Gastrocnemius medialis (tissue), 4 donors: ENCODE data around the gene RHEX. TPM values are rescaled to one million over a fixed set of nuclear protein-coding genes. Genes with fewer than 3 reads are reported as not detected.

Experiments used
- ATAC-seq, 2 donors: fragments of 150-250 bp; one replicate each; pipeline ENCODE4 v1.9.1; 2016
- DNase-seq, 2 donors: peaks; one replicate each; pipeline ENCODE4 v3.0.0-alpha.2; 2019
- H3K27ac ChIP-seq, 4 donors: fragments of 200-600 bp; sonication (generic); 1 replicate in 1 of 4; 2 replicates in 3 of 4; pipeline ENCODE4 v1.5.1; 2016 to 2018; ENCODE audit warnings: mild to moderate bottlenecking in 2 of 4, moderate library complexity in 1 of 4
- H3K27me3 ChIP-seq, 3 donors: fragments of 200-600 bp; sonication (generic) in 2 of 3; 1 replicate in 1 of 3; 2 replicates in 2 of 3; pipeline versions ENCODE4 v1.5.1 to v1.6.0; 2016 to 2019; ENCODE audit warnings: mild to moderate bottlenecking in 1 of 3, moderate library complexity in 1 of 3
- H3K36me3 ChIP-seq, 2 donors: fragments of 200-600 bp; sonication (generic) in 1 of 2; one replicate each; pipeline ENCODE4 v1.5.1; 2017 to 2018
- H3K4me1 ChIP-seq, 2 donors: fragments of 200-600 bp; sonication (generic) in 1 of 2; one replicate each; pipeline ENCODE4 v1.5.1; 2016 to 2017; ENCODE audit warnings: mild to moderate bottlenecking in 2 of 2
- H3K4me3 ChIP-seq, 4 donors: fragments of 200-600 bp; sonication (generic) in 3 of 4; 1 replicate in 1 of 4; 2 replicates in 3 of 4; pipeline ENCODE4 v1.5.1; 2016 to 2019; ENCODE audit warnings: mild to moderate bottlenecking in 2 of 4
- H3K9me3 ChIP-seq, 3 donors: fragments of 200-600 bp; sonication (generic) in 2 of 3; 1 replicate in 1 of 3; 2 replicates in 2 of 3; pipeline ENCODE4 v1.5.1; 2016 to 2019
- CTCF ChIP-seq, 5 experiments: fragments of 450-650 bp in 3 of 5; fragments of 200-600 bp in 2 of 5; sonication (generic) in 2 of 5; IDR thresholded peaks in 4 of 5; conservative IDR thresholded peaks in 1 of 5; 1 replicate in 4 of 5; 2 replicates in 1 of 5; pipeline ENCODE4 v1.5.1; 2016 to 2019; ENCODE audit warnings: antibody characterized with exemption in 5 of 5, mild to moderate bottlenecking in 3 of 5, moderate library complexity in 3 of 5
- POLR2A ChIP-seq, 2 donors: fragments of 450-650 bp; IDR thresholded peaks; one replicate each; pipeline ENCODE4 v1.6.1; 2017; ENCODE audit warnings: antibody characterized with exemption in 2 of 2, mild to moderate bottlenecking in 2 of 2, moderate library complexity in 2 of 2
- in situ Hi-C, 4 donors: fragments of 200-750 bp; cut with MboI; loops; one replicate each; pipeline versions ENCODE4 v1.15.0 to v1.8.0; 2017; ENCODE audit warnings: low sequenced_read_pairs in 4 of 4
- intact Hi-C: fragments of 100-400 bp; cut with DNase I; formaldehyde crosslinking; loops from one replicate; pipeline ENCODE4 v1.15.1; 2023; ENCODE audit warnings: low total_unique reads
- total RNA-seq, 4 donors: library from RNA; depleted of rRNA; stranded (reverse); fragments of >200 nt; gene quantifications; one replicate each; pipeline versions ENCODE4 v1.1.0 to v1.2.3, GENCODE V29; 2016

Gene RHEX
- total RNA-seq, 4 donors from 2014 or later: not detected

DNA sequence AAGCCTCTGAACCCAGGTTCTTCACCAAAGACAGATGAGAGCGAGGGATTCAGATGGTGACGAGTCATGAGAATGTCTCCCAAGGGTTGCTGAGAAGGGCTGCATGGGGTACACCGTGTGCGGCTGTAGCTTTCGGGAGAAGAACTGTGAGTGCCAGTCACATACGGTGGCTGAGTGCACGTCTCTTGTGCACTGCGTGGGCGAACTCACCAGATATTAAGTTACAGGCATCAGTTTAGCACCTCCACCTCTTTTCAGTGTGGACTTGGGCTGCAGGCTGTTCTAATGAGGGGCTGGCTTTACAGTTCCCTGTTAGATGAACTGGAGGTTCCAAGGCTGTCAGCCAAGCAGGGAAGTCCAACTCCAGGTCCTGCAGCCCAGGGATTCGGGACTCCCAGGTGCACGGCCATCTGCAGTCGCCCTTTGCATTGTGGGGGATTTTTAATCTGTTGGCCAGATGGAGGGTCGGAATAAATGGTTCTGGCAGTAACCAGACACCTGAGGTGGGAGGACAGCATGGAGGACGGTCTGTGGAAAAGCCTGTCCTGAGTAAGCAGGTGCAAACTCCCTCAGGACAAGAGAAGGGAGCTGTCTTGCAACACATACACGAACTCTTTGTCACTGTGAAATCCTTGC, 90.7 kb downstream of the RHEX start:
- Histone ChIP-seq H3K9me3 (no peaks in the 10 kb centered on the region), H3K27me3 (peaks cover 0 to 4% (median 0%) of the 10 kb centered on the region in 3 donors), H3K27ac (no peak overlapping the region), H3K4me1 (no peaks in the 10 kb centered on the region), H3K4me3 (no peak overlapping the region), H3K36me3 (no peaks in the 10 kb centered on the region)
- TF ChIP-seq CTCF (IDR thresholded peaks at IDR 0.05 in 4 of 5, conservative IDR thresholded peaks at IDR 0.05 in 1 of 5) (no peak), POLR2A (IDR thresholded peaks at IDR 0.05) (no peak)
- no peak for DNase-seq
- no peak for ATAC-seq
- intact Hi-C loops: no loop called here
- in situ Hi-C loops: no loop called here

DNA sequence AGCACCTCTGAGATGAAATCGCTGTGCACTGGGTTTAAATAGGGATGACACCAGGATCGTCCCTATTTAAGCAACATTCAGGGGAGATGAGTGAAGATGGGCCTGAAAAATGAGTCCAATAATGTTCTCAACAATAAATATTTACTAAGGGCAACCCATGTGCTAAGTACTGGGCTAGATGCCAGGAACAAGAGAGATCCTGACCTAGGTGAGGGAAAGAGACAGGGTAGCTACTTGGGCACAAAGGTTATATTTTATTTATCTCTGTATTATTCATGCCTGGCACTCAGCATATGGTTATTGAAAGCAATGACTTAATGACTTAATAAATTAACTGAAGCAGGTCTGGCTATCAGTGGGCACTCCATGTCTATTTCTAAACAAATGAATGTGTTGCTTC, 91.6 kb downstream of the RHEX start:
- no peaks in the 10 kb centered on the region for H3K36me3 ChIP-seq
- DNase-seq (no peak), ATAC-seq (no peak)
- H3K27ac ChIP-seq: no peak overlapping the region
- no peak overlapping the region for H3K4me3 ChIP-seq
- H3K4me1 ChIP-seq: no peaks in the 10 kb centered on the region
- TF ChIP-seq POLR2A (IDR thresholded peaks at IDR 0.05) (no peak), CTCF (IDR thresholded peaks at IDR 0.05 in 4 of 5, conservative IDR thresholded peaks at IDR 0.05 in 1 of 5) (no peak)
- H3K9me3 ChIP-seq: no peaks in the 10 kb centered on the region
- intact Hi-C loops (no loop called here), in situ Hi-C loops (no loop called here)
- peaks cover 0 to 4% (median 0%) of the 10 kb centered on the region in 3 donors for H3K27me3 ChIP-seq

- no peaks in the 10 kb centered on the region for H3K4me1 ChIP-seq
- H3K27ac ChIP-seq: no peak overlapping the region
- H3K36me3 ChIP-seq: no peaks in the 10 kb centered on the region
- DNase-seq (no peak), ATAC-seq (no peak)
- in situ Hi-C loops (no loop called here), intact Hi-C loops (no loop called here)
- peaks cover 0 to 4% (median 0%) of the 10 kb centered on the region in 3 donors for H3K27me3 ChIP-seq
- TF ChIP-seq POLR2A (IDR thresholded peaks at IDR 0.05): no peak
- TF ChIP-seq CTCF (IDR thresholded peaks at IDR 0.05 in 4 of 5, conservative IDR thresholded peaks at IDR 0.05 in 1 of 5): no peak
- no peaks in the 10 kb centered on the region for H3K9me3 ChIP-seq
- no peak overlapping the region for H3K4me3 ChIP-seq
These were observed 92.9 kb downstream of the RHEX start for GRCh38 chr1:206145771-206146290.

Other genes with a start within 250 kb of the RHEX start
- 10 to 100 TPM; 21.5 to 39.8 (median 36.8) TPM for gene SLC41A1, start 240.0 kb upstream of the RHEX start, total RNA-seq
- gene PM20D1, start 203.0 kb upstream of the RHEX start, total RNA-seq: not detected
- gene SLC26A9, start 109.7 kb upstream of the RHEX start, total RNA-seq: under 1 TPM; 0.10 to 0.32 (median 0.26) TPM
- gene RAB7B, start 49.8 kb upstream of the RHEX start, total RNA-seq: under 1 TPM in 3 of 4 donors, not detected in 1; 0.15 to 0.62 (median 0.33) TPM
- not detected for gene CTSE, start 29.3 kb upstream of the RHEX start, total RNA-seq
- gene AVPR1B, start 64.2 kb downstream of the RHEX start, total RNA-seq: not detected
- gene FAM72A, start 149.7 kb downstream of the RHEX start, total RNA-seq: under 1 TPM in 2 of 4 donors, not detected in 2; 0.20 to 0.85 TPM
- gene SRGAP2, start 150.4 kb downstream of the RHEX start, total RNA-seq: 10 to 100 TPM in 2 of 4 donors, 1 to 10 TPM in 2; 8.7 to 13.2 (median 11.0) TPM